GM21390 (cell line): ENCODE measurements around the gene MTERF4.

Experiments
- ATAC-seq: cut with Tn5 transposase; IDR thresholded peaks from one replicate; pipeline ENCODE4 v1.9.1; 2021; ENCODE audit not compliant: unreplicated experiment

The MTERF4 gene

GRCh38 chr2:241051578-241052487, 50.3 kb downstream of the MTERF4 start:
- ATAC-seq = no peak

DNA sequence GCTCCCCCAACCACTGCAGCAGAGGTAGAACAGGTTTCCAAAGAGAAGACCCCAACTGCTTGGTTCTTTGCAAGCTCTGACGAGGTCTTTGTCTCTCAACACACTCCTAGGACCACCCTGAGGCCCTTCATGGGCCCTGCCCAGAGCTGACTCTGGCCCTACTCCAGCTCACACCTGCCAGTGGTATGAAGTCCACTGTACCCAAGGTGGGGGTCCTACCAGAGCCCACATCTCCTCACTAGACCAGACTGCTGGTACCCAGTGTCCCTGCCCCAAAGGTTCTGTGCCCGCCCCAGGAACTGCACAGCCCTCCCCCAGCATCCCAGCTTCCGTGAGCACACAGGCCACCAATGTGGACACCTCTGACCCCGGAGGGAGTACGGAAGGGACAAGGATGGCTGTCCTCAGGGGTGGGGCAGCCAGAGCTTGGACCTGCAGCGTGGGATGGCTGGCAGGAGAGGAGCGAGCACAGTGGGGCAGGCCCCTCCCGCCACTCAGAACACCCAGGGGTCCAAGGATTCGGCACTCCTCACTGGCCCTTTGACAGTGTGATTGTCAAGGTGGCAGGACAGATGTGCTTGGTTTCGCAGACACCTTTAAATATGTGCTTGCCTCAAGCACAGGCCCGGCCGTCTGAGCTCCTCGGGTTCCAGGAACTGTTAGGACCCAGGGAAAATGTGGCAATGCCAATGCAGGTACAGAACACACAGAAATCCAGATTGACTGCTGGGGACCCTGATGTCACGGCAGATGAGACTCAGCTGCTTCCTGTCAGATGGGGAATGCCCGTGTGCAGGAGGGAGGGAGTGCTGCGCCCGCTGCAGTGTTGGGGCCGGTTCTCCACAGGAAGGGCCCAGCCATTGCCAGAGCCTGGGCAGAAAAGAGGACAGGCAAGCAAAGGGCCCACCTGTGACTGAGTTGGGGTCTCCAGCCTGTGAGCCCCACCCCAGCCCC, 51.2 kb downstream of the MTERF4 start:
- no peak for ATAC-seq

DNA sequence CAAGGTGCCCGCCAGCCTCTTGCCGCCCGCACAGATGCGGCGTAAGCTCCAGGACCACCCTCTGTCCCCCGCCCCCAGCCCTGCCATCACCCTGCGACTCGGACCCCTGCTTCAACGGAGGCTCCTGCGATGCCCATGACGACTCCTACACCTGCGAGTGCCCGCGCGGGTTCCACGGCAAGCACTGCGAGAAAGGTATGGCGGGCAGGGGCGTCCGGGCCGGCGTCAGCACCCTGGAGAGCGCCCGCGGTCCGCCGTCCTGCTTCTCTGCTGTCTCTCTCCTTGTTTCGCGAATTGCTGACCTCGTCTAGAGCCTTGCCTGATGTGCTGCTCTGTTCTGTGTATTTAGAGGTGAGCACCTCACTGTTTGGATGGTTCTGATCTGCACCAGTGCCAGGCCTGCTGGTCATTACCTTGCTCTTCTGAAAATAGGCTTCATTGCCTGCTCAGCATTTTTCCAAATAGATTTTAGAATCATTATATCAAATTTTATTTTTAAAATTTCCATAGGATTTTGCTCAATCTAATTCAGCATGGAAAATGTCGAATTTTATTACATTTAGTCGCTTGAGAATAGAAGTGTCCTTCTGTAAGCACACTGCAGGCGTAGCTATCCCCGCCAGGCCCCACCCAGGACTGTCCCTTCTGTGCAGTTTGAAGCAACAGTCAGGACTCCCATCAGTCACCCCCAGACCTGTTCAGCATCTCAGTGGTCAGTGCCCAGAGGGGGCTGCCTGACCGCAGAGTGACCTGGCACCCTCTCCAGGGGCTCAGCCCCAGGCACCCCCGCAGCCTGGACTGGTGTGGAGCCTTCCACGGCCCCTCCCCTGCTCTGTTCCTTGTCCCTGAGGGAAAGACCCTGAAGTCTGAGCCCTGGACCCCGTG, 52.1 kb downstream of the MTERF4 start:
- ATAC-seq = no peak

DNA sequence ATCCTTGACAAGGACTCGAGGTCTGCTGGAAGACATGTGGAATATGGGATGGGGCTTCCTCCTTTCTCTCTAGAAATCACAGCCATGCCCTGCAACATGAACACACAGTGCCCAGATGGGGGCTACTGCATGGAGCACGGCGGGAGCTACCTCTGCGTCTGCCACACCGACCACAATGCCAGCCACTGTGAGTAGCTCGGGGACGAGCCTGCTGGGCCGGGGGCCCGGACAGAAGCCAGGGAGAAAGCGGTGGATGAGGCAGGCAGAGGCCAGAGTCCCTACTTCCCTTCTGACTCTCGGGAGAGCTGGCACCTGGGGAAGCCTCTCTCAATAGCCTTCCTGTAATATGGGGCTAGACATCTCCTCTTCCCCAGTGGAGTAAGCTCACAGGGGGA, 53.1 kb downstream of the MTERF4 start:
- no peak for ATAC-seq

DNA sequence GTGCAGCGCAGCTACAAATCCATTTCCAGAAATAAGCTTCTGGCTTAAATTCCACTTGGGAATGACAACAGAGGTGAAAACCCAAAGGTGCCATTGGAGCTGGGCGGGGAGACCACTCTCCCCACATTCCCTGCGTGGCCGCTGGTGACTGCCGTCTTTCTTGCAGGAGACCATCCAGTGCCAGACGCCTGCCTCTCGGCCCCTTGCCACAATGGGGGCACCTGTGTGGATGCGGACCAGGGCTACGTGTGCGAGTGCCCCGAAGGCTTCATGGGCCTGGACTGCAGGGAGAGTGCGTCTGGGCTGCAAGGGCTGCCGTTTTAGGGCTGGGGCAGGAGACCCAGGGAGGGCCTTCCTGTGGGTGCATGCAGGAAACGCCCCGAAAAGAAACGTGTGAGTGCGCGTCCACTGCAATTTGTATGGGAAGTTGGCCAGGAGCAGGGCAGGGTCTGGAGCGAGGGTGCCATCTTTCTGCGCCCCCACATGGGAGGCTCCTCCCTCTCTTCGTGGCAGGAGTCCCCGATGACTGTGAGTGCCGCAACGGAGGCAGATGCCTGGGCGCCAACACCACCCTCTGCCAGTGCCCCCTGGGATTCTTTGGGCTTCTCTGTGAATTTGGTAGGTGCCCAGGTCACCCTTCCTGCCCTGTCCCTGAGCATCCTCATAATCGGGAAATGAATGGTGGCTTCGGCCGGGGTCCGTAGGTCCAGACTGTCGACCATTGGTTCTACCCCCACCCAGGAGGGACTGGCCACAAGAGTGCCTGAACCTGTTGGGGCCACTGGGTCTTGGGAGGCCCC, 53.7 kb downstream of the MTERF4 start:
- ATAC-seq = no peak

DNA sequence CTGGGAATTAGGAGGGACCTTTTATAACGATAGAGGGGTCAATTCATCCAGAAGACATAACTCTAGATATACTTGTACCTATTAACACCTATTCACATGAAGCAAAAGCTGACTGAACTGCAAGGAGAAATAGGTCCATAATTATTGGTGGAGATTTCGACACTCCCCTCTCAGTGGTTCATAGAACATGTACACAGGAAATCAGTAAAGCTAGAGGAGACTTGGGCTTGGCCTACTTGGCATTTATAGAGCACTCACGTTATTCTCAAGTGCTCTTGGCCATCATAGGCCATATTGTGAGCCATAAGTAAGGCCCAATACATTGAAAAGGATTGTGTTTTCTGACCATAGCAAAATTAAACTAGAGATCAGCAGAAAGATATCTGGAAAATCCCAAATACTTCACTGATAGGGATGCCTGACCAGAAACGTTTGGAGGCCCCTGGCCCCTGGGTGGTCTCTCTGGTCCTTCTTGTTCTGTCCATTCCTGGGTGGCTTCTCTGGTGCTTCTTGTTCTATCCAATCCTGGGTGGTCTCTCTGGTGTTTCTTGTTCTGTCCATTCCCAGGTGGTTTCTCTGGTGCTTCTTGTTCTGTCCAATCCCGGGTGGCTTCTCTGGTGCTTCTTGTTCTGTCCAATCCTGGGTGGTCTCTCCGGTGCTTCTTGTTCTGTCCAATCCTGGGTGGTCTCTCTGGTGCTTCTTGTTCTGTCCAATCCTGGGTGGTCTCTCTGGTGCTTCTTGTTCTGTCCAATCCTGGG, 54.7 kb downstream of the MTERF4 start:
- ATAC-seq = no peak
